Measurements from ENCODE around the gene EXOC2.

DNA sequence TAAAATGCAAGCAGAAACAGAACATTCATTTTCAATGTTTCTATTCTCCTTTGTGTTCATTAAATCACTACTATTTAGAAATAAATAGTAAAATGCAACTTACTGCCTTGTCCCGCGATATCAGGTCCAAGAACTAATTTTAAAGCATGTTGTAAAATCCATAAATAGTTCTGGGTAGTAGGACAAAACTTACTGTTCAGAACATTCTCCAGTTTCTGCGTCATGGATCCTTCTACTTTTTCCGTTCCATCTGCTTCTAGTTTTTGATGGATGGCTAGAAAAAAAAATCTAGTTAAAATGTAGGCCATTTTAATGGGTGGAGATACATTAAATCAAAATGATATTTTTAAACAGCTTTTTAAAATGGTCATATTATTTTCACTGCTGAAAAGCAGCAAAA is 83.0 kb downstream of the EXOC2 start:
- TF ChIP-seq, protein P1, sequence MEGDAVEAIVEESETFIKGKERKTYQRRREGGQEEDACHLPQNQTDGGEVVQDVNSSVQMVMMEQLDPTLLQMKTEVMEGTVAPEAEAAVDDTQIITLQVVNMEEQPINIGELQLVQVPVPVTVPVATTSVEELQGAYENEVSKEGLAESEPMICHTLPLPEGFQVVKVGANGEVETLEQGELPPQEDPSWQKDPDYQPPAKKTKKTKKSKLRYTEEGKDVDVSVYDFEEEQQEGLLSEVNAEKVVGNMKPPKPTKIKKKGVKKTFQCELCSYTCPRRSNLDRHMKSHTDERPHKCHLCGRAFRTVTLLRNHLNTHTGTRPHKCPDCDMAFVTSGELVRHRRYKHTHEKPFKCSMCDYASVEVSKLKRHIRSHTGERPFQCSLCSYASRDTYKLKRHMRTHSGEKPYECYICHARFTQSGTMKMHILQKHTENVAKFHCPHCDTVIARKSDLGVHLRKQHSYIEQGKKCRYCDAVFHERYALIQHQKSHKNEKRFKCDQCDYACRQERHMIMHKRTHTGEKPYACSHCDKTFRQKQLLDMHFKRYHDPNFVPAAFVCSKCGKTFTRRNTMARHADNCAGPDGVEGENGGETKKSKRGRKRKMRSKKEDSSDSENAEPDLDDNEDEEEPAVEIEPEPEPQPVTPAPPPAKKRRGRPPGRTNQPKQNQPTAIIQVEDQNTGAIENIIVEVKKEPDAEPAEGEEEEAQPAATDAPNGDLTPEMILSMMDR (IDR thresholded peaks at IDR 0.05), result no peak
- no peak for TF ChIP-seq POLR2A (IDR thresholded peaks at IDR 0.05)

Data from thyroid gland (tissue), 4 donors.